Measurements from ENCODE around the gene TNK1.
"Not testable (repeated sequence)": the region's sequence is repeated elsewhere in the genome, so short reads cannot be mapped to it uniquely, and the experiment has no call there.

Gene TNK1

GRCh38 chr17:7380855-7381683 lies at the start of gene TNK1:
TSS of gene TNK1 (plus strand) at chr17:7381089. CDS start at chr17:7382927, 1,838 bp downstream.
- DNase-seq, result no peak

- no peak for DNase-seq
Measured at GRCh38 chr17:7332111-7332510, 48.8 kb upstream of the TNK1 start.

- DNase-seq, result not testable (repeated sequence)
Measured at GRCh38 chr17:7332600-7333069, 48.3 kb upstream of the TNK1 start.

GRCh38 chr17:7334938-7335538 lies 45.9 kb upstream of the TNK1 start:
- DNase-seq, result no peak

- not testable (repeated sequence) for DNase-seq
Measured at GRCh38 chr17:7335765-7336164, 45.1 kb upstream of the TNK1 start.

- no peak for DNase-seq
Measured at GRCh38 chr17:7336240-7337175, 44.4 kb upstream of the TNK1 start, which contains the start of gene ACAP1. TSS of gene ACAP1 (plus strand) at chr17:7336529. CDS start at chr17:7336735, 206 bp downstream.

GRCh38 chr17:7337600-7337999 lies 43.3 kb upstream of the TNK1 start:
- not testable (repeated sequence) for DNase-seq

GRCh38 chr17:7340179-7340578 lies 40.7 kb upstream of the TNK1 start:
- no peak for DNase-seq

GRCh38 chr17:7341842-7342241 lies 39.0 kb upstream of the TNK1 start:
- DNase-seq, result no peak

GRCh38 chr17:7343250-7343649 lies 37.6 kb upstream of the TNK1 start:
- no peak for DNase-seq

GRCh38 chr17:7346761-7347614 lies 33.9 kb upstream of the TNK1 start:
- DNase-seq, result no peak

GRCh38 chr17:7347630-7348477 lies 33.0 kb upstream of the TNK1 start:
- DNase-seq, result no peak

- no peak for DNase-seq
Measured at GRCh38 chr17:7348478-7349242, 32.2 kb upstream of the TNK1 start.

- DNase-seq, result peak; percentile 91
Measured at GRCh38 chr17:7351665-7352502, 29.0 kb upstream of the TNK1 start, which contains the start of gene KCTD11. TSS of gene KCTD11 (plus strand) at chr17:7352162.

- DNase-seq, result no peak
Measured at GRCh38 chr17:7352503-7352889, 28.4 kb upstream of the TNK1 start.

- no peak for DNase-seq
Measured at GRCh38 chr17:7352910-7353635, 27.8 kb upstream of the TNK1 start.

GRCh38 chr17:7354262-7354843 lies 26.5 kb upstream of the TNK1 start:
- DNase-seq, result no peak

GRCh38 chr17:7355053-7355452 lies 25.8 kb upstream of the TNK1 start, which contains the start of gene TMEM95:
TSS of gene TMEM95 (plus strand) at chr17:7355156. CDS start at chr17:7355205, 49 bp downstream.
- no peak for DNase-seq

Data from left hindlimb (tissue), 1 donor.